HG03354 (cell line): Measurements from ENCODE around the gene TNS3.

Experiments used
- ATAC-seq: cut with Tn5 transposase; IDR thresholded peaks from one replicate; pipeline ENCODE4 v1.9.1; 2021; ENCODE audit warnings: mild to moderate bottlenecking; ENCODE audit not compliant: unreplicated experiment, poor library complexity, severe bottlenecking

Gene TNS3

DNA sequence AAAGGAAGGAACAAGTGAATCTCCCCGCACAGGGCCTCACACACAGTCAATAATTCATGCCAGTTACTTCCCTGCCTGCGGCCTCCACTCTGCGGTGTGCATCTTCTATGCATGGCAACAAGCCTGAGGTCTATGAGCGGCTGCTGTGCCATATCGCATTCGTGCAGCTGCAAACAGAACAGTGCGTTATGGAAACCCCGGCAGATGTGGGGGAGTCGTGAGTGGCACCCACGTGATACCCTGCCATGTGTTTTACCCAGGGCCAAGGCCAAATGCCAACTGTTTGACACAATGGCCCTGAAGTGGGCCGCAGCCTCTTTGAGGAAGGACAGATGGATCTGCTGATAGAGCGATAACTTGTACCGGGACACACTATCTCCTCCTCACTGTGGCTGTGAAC, 13.4 kb downstream of the TNS3 start:
- no peak for ATAC-seq

DNA sequence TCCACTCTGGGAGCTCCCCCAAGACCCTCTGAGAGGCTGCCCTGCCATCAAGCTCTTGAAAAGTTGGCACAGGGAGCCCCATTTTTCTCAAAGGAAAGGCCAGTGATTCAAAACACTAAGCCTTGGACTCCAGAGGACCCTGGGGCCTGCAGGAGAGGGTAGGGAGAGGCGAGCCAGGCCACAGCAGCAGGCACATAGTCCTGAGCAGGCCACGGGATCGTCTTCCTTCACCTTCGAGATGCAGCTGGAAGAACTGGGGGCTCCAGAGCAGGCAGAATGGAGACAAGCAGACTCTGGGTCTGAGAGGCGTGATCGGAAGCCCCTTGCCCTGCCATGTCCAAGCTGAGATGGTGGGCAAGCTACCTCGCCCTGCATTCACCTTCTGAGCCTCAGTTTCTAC, 13.9 kb downstream of the TNS3 start:
- no peak for ATAC-seq

DNA sequence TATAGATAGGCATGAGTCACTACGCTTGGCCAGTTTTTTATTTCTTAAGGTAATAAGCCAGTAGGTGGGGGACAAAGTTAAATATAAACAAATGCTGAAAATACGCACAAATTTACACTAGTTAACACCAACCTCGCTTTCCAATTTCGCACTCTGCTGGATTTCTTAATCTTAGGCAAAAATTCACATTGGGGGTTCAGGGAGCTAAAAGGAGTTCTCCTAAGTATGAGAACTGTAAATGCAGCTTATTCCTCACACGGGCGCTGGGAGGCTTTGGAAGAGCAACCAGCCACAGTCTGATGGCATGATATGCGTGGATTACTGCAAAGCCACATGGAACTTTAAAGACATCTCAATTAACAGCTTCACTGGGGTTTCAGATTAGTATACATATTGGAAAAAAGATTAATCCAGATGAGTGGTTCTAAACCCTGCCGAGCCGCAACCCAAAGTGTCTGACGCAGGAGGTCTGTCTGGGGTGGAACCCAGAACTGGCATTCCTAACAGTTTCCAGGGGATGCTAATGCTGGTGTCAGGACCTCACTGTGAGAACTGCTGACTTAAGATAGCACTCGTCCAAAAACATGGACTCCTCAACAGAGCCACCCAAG, 16.2 kb downstream of the TNS3 start:
- no peak for ATAC-seq

DNA sequence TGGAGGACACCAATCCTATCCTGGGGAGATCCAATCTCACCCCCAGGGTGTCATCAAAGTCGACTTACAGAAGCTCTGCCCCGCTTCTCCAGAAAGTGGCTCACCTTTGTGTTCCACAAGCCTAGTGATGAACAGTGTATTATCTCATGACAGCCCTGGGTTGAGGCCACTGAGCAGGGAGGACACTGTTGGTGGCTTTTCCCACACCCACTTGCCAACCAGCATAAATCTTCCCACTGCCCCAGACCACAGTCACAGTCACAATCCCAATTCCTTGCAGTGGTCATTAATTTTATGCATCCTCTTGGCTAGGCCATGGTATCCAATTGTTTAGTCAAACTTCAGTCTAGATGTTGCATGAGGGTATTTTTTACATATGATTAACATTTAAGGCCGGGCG, 18.4 kb downstream of the TNS3 start:
- no peak for ATAC-seq

DNA sequence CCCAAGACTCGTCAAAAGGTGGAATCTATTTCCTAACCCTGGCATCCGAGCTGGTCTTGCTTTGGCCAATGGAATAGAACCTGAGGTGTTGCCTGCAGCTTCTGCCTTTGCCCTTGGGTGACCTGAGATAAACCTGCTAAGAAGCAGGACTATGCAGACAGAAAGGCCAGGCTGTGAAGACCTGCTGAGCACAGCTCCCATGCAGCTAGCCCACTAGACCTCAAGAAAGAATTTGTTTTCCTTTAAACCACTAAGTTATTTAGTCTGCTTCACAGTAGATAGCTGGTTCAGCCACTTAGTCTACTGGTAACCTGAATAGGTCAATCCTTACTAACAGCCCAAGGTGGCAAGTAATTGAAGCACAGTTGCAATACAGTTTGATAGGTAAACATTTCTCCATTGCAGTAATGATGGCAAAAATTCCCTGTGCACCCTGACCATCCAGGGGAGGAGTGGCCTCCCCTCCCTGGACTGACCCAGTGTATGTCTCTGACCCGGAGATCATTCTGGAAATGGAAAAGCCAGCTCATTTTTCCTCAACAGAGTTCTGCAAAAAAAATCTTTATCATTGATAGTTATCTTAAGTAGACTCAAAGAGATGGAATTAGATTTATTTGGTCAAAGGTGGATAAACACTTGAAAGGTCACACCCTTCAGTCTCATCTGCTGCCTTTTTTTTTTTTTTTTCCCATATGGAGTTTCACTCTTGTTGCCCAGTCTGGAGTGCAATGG, 20.0 kb downstream of the TNS3 start:
- ATAC-seq: no peak

DNA sequence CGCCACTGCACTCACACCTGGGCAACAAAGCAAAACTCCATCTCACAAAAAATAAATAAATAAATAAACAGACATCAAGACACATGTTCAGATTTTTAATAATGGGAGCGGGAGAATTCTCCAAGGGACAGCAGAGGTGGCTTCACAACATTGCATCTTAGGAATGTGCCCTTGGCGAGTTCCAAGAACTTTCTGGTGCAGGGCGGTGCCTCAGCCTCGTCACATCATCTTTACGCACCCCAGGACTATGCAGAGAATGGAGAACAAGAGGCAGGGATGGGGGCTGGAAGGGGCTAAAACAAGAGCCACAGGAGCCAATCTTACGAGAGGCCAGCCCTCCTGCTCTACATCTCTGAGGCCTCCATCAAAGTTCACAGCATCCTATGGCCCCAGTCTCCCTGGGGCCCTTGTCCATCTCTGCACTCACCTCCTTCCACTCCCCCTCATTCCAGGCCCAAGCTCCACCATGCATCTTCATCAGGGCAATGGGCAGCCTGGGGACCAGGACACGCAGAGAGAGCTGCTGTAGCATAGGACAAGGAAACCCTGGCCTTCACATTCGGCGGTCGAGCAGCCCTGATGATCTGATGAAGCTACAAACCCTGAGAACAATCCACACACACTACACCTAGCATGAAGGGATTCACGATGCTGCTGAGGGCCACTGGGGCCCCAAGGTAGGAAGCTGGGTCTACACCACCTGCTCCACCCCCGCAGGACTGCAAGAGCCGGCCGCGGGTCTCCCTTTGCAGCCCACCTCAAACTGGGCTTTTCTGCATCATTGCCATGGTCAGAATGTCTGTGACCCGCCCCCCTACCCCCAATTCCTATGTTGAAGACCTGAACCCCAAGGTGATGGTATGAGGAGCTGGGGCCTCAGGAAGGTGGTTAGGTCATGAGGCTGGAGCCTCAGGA, 22.3 kb downstream of the TNS3 start:
- ATAC-seq: no peak

DNA sequence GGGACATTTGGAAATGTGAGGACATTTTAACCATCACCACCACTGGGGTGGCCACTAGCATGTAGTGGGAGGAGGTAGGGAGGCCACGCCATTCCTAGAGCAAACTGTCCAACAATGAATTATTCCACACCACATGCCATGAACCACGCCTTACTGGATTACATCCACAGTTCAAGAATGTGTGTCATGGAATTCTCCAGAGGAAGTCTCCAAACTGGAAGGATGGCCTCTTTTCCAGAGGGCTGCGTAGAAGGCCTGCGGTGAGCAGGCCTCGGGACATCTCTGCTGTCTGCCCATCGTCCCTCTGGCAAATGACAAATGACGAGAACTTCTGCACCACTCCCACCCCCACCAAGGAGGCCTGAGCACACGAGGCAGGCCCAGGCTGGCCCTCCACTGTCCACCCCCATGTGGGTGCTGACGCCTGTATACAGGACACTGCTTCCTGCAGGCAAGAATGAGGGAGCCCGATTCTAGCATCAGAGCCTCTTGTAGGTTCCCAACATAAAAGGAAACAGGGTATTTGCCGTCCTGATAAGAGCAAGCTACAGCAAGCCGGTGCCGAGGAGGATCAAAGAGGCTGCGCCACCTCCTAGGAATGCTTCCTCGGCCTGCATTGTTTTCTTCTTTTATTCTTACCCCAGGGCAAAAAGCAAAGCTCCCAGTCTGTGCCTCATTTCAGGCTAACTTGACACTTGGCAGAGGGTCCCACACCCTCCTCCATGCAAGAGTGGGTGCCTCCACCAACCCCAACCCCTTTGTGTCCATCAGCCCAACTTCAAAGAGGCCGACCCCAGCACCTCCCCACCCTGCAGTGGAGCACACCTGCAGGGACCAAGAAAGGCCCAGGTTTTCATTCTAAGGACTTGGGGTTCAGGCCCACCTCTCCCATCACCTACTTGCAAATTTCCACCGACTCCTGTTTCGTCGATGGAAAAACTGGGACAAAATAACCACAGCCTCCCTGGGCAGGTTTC, 23.9 kb downstream of the TNS3 start:
- ATAC-seq: no peak

DNA sequence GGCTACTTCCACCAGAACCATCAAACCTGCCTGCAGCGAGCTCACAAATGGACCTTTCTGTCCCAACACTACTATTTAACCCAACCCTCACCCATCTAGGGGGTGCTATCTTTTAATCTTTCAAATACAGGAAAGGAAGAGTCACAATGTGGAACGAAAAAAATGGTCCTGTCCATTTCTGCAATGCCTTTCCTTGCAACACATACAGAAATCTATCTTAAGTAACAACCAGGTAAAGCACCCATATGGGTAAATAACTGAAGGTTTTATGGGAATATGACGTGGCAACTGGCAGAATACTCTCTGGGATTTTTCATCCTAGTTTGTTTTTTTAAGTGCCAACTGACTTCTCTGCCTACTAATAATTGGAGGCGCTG, 24.6 kb downstream of the TNS3 start:
- no peak for ATAC-seq

DNA sequence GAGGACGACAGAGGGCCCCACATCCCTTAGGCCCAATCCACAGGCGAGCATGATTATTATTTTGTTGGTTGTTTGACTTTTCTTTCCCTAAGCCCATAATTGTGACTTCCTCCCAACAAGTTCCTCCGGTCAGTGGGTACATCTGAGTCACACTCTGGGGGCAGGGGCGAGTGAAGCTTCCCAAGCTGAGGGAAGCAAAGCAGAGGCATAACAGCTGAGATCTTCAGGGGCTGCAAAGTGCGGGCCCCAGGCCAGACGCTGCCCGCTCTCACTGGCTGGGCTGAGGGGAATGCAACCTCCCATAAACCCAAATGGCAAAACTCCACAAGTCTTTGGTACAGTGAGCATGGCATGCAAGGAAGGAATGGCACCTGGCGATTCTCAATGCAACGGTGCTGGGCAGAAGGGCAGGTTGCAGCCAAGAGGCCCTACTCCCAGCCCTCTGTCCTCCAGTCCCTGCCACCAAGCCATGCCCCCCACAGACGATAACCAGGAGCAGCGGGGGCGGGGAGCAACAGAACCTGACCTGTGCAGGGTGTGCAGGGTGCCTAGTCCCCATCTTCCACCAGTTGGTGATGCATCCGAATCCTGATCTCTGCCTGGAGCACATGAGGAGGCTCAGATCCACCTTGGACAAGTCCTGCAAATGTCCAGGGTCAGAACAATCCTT, 25.3 kb downstream of the TNS3 start:
- no peak for ATAC-seq

DNA sequence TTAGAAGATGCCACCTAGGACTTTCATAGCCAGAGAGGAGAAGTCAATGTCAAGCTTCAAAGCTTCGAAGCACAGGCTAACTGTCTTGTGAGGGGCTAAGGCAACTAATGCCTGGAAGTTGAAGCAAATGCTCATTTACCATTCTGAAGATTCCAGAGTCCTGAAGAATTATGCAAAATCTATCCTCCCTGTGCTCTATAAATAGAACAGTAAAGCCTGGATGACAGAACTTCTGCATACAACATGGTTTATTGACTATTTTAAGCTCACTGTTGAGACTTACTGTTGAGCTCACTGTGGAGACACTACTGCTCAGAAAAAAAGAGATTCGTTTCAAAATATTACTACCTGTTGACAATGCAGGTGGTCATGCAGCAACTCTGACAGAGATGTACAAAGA, 28.6 kb downstream of the TNS3 start:
- no peak for ATAC-seq

DNA sequence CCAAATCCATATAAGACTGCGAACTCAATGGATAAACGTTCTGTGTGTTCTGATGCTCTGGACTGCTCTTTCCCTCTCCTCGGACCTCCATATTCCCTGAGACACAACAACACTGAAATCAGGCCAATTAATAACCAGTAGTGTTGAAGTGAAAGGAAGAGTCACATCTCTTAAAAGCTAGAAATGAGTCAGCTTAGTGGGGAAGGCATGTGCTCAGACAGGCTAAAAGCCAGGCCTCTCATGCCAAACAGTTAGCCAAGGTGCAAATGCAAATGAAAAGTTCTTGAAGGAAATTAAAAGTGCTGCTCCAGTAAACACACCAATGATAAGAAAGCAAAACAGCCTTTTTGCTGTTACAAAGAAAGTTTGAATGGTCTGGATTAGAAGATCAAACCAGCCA, 29.3 kb downstream of the TNS3 start:
- ATAC-seq: peak; percentile 99

DNA sequence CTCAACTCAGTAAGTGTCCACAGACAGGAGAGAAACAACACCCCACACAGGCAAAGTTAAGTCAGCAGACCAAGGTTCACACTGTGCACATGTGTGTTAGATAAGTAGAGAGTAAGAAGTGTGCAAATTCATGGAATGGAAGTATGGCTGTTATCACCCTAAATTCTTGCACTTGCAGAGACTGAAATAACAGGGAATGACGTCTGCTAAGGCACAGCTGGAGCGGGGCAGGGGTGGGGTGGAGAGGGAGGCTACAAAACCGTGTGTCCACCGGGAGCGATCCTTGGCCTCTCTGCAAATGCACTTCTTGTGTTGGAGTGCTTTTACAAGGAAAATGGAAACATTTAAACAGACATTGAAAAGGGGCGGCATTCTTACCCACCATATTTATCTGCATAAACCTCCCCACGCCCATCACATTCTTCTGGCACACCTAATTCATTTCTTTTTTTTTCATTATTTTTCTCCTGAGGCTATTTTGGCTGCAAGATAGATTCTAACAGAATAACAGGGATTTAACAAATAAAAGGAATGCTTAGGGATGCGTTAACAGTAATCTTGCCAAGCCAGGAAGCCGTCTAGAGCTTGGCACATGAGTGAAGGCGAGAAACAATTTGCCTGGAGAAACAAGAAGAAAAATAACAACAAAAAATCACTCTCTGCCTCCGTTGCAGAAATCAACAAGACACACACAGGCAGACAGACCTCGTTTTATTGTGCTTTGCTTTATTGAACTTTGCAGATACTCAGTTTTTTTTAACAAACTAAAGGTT, 30.1 kb downstream of the TNS3 start:
- no peak for ATAC-seq

DNA sequence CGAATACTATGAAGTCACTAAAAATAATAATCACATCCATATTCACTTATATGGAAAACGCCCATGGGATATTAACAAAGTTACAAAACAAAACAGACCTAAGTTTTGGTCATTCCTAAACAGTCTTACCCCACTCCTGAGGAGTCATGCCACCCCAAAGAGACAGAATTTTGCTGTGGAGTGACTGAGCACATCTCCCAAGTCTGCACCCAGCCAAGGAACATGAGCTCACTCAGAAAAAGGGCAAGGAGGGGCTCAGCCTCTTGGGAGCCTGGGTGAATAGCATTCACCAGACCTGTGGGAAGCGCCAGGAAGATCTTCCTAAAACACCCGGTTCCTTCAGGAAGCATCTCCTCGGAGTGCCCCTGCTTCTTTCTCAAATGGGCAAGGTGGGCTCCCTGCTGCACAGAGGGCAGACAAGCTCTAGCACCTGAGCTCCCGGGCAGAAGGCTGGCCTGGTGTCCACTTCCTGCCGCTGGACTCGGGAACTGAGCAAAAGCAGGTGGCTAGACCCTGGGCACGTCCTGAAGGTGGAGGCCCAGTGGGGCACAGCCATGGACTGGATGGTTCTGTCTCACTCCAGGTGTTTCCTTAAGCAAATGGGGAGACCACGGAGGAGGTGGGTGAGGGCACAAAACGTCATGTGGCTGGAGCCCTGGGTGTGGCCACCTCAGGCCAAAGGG, 31.0 kb downstream of the TNS3 start:
- no peak for ATAC-seq

DNA sequence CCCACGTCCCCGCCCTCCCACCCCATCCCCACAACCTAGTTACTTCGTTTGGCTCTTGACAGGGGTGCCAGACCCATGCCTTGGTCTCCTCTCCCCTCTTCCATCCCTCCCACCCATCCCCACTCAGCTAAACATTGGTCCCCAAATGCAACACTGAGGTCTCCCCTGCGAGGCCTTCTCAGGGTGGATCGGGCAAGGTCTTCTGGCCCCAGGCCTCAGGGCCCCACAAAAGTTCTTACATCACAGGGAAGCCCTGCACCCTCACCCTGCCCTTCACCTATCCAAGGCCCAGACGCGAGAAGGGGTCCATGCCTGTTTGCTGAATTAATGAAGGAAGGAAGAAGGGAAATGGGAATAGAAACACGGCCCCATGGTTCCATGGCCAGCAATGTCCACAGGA, 32.0 kb downstream of the TNS3 start:
- no peak for ATAC-seq

DNA sequence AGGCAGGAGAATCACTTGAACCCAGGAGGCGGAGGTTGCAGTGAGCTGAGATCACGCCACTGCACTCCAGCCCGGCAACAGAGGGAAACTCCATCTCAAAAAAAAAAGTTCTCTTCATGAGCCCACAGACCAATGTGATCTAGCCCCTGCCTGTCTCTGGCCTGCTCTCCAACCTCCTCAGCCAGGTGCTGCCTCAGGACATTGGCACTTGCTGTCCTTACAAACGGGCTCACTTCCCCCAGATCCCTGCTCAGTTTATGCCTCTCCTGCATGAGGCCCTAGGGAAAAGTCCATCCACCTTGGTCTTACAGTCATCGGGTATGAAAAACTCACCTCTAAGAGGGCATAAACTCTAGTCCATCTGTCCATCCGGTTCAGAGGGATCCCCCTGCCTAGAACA, 32.5 kb downstream of the TNS3 start:
- ATAC-seq: no peak

DNA sequence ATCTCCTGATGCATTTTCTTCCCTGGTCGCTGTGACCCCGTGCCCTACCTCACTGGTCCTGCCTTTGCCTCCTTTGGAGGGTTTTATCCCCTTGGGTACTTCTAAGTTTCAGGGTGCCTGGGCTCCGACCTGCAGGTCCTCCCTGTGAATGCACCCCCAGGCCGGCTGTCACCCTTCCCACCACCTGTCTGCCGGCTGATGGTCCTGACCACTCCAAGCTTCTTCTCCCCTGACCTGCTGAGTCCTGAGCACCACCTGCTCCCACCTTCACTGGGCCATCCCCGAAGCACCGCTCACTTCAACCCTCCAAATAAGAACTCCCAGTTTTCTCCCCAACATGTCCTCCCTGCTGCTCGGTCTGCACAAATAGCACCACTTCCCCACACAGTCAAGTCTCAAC, 33.4 kb downstream of the TNS3 start:
- no peak for ATAC-seq

DNA sequence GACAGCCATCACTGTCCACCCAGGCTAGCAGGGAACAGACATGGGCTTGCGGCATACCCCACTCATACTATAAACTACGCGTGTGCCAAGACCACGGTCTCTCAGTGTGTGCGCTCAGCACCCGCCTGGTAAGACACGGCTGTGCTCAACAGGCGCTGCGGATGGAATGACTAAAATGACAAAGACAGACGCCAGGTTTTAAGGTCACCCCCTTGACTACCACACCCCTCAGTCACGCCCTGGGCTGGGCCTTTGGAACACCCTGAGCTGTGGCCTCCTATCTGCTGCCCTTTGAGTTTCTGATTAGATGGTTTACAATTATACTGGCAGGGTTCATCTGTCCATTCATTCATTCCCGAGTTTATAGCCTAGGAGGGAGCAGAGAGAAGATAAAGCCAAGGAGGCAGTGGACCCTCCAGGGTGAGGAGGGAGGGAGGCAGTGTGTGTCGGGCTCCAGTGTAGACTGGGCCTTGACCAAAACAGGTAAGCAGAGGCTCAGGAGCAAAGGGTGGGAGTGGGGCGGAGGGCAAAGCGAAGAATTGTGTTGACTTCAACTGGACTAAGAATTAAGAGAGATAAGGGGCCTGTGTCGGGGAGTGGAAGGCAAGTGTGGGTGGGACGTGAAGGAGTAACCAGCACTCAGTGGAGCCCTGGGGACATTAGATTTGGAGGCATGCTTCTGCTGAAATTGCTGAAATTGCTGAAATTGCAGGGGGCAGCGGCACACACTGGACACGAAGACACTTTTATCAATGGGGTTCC, 35.0 kb downstream of the TNS3 start:
- ATAC-seq: no peak
